HCT116 (cell line): ENCODE data around the gene TMEM87A.

Experiments used
- CTCF ChIP-seq, 3 experiments: fragments of 200-600 bp in 1 of 3; sonication (generic) in 1 of 3; IDR thresholded peaks in 2 of 3; conservative IDR thresholded peaks in 1 of 3; 2 replicates each; pipeline ENCODE4 v1.5.1; 2012 to 2017; ENCODE audit warnings: low read depth in 2 of 3, low read length in 2 of 3, antibody characterized with exemption in 1 of 3, borderline replicate concordance in 1 of 3, control low read depth in 1 of 3, mild to moderate bottlenecking in 1 of 3, mixed read lengths in 1 of 3, mixed run types in 1 of 3, moderate library complexity in 1 of 3; ENCODE audit not compliant: insufficient read depth in 1 of 3
- POLR2A ChIP-seq: IDR thresholded peaks from 2 replicates; pipeline ENCODE4 v1.7.0; 2011; ENCODE audit warnings: borderline replicate concordance; ENCODE audit not compliant: insufficient read depth, insufficient read length; ENCODE audit errors: extremely low read depth
- POLR2AphosphoS5 ChIP-seq: IDR thresholded peaks from 2 replicates; pipeline ENCODE4 v1.6.1; 2011; ENCODE audit warnings: mild to moderate bottlenecking, low read depth, low read length, moderate library complexity
- ZNF274 ChIP-seq: fragments of 200-500 bp; sonication (Bioruptor generic); IDR thresholded peaks from 2 replicates; pipeline ENCODE4 v1.6.1; 2014; ENCODE audit warnings: mild to moderate bottlenecking, low read depth, low read length, inconsistent platforms
- TF ChIP-seq, protein P1 (sequence below): IDR thresholded peaks from 2 replicates; pipeline ENCODE4 v1.6.1; 2011; ENCODE audit warnings: mild to moderate bottlenecking, low read length, moderate library complexity; ENCODE audit not compliant: insufficient replicate concordance; ENCODE audit errors: extremely low read depth

- no peak for TF ChIP-seq ZNF274
- TF ChIP-seq, protein P1, sequence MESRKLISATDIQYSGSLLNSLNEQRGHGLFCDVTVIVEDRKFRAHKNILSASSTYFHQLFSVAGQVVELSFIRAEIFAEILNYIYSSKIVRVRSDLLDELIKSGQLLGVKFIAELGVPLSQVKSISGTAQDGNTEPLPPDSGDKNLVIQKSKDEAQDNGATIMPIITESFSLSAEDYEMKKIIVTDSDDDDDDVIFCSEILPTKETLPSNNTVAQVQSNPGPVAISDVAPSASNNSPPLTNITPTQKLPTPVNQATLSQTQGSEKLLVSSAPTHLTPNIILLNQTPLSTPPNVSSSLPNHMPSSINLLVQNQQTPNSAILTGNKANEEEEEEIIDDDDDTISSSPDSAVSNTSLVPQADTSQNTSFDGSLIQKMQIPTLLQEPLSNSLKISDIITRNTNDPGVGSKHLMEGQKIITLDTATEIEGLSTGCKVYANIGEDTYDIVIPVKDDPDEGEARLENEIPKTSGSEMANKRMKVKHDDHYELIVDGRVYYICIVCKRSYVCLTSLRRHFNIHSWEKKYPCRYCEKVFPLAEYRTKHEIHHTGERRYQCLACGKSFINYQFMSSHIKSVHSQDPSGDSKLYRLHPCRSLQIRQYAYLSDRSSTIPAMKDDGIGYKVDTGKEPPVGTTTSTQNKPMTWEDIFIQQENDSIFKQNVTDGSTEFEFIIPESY: no peak
- TF ChIP-seq CTCF (IDR thresholded peaks at IDR 0.05 in 2 of 3, conservative IDR thresholded peaks at IDR 0.05 in 1 of 3; ENCODE audit: borderline replicate concordance in 1 of 3, insufficient read depth in 1 of 3, low read depth in 2 of 3, low read length in 2 of 3): no peak
- TF ChIP-seq POLR2AphosphoS5: no peak
- TF ChIP-seq POLR2A: no peak
Measured at GRCh38 chr15:42285034-42285433, 11.8 kb upstream of the TMEM87A start.
